Prostate gland (tissue), 2 donors: ENCODE measurements around the gene CRB2. TPM values are rescaled to one million over a fixed set of nuclear protein-coding genes. Genes with fewer than 3 reads are reported as not detected.

Experiments used
- DNase-seq: peaks from one replicate; pipeline ENCODE4 v3.0.0-alpha.2; 2019; ENCODE audit warnings: low spot score
- H3K27ac ChIP-seq, 2 donors: fragments of 200-600 bp; sonication (generic); 2 replicates each; pipeline ENCODE4 v1.5.1; 2017 to 2019
- H3K27me3 ChIP-seq: fragments of 200-600 bp; sonication (generic); replicated peaks from 2 replicates; pipeline ENCODE4 v1.5.1; 2019; ENCODE audit not compliant: insufficient read depth
- H3K36me3 ChIP-seq, 2 donors: fragments of 200-600 bp; sonication (generic); 1 replicate in 1 of 2; 2 replicates in 1 of 2; pipeline versions ENCODE4 v1.5.1 to v1.8.1; 2017 to 2019
- H3K4me1 ChIP-seq: fragments of 200-600 bp; sonication (generic); replicated peaks from 2 replicates; pipeline ENCODE4 v1.5.1; 2019
- H3K4me3 ChIP-seq, 2 donors: fragments of 200-600 bp; sonication (generic); 2 replicates each; pipeline ENCODE4 v1.5.1; 2017 to 2019
- H3K9me3 ChIP-seq: fragments of 200-600 bp; sonication (generic); 2 replicates; pipeline ENCODE4 v1.5.1; 2017
- POLR2A ChIP-seq: fragments of 450-650 bp; IDR thresholded peaks from one replicate; pipeline ENCODE4 v1.6.1; 2016; ENCODE audit warnings: antibody characterized with exemption, mild to moderate bottlenecking
- POLR2AphosphoS5 ChIP-seq: sonication (generic); formaldehyde crosslinking; IDR thresholded peaks from one replicate; pipeline ENCODE4 v1.6.1; 2017; ENCODE audit warnings: antibody characterized with exemption
- WGBS: methylation state at CpG from one replicate; pipeline ENCODE4 v1.1.5; 2018; 5-methylcytosine and 5-hydroxymethylcytosine counted together
- intact Hi-C: fragments of 100-400 bp; cut with DNase I; formaldehyde crosslinking; loops from one replicate; pipeline ENCODE4 v1.14.2; 2022
- total RNA-seq, 2 donors: library from RNA; depleted of rRNA; stranded (reverse); fragments of >200 nt; gene quantifications; one replicate each; pipeline ENCODE4 v1.1.0, GENCODE V29; 2016
- TF ChIP-seq, protein P1 (sequence below), 4 experiments: fragments of 200-600 bp in 2 of 4; fragments of 450-650 bp in 2 of 4; sonication (generic) in 2 of 4; IDR thresholded peaks; 1 replicate in 3 of 4; 2 replicates in 1 of 4; pipeline ENCODE4 v1.5.1; 2016 to 2019; ENCODE audit warnings: antibody characterized with exemption in 4 of 4, mild to moderate bottlenecking in 2 of 4, moderate library complexity in 2 of 4

CRB2 gene
- total RNA-seq, 2 donors from 2014 or later: 1.7 TPM; not detected in 1

DNA sequence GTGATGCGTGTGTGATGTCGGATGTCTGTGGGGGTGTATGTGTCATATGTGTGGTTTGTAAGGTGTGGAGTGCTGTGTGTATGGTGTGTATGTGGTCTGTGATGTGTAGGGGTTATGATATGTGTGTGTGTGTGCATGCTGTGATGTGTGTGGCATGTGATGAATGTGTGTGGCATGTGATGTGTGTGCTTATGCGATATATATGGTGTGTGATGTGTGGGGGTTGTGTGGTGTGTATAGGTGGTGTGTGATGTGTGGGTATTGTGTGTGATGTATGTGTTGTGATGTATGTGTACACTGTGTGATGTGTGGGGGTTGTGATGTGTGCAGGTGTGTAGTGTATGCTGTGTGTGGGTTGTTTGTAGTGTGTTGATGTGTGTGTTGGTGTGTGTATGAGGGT, 9.2 kb upstream of the CRB2 start:
- intact Hi-C loops: loop anchor here (5.0 kb wide), 1 partner anchor 265 kb away; no protein-coding TSS in a partner anchor
- Histone ChIP-seq H3K4me3 (no peak overlapping the region), H3K36me3 (no peaks in the 10 kb centered on the region), H3K27me3 (no peaks in the 10 kb centered on the region), H3K4me1 (no peaks in the 10 kb centered on the region), H3K27ac (no peak overlapping the region), H3K9me3 (no peaks in the 10 kb centered on the region)
- TF ChIP-seq POLR2A: no peak
- no peak for TF ChIP-seq POLR2AphosphoS5
- TF ChIP-seq, protein P1, sequence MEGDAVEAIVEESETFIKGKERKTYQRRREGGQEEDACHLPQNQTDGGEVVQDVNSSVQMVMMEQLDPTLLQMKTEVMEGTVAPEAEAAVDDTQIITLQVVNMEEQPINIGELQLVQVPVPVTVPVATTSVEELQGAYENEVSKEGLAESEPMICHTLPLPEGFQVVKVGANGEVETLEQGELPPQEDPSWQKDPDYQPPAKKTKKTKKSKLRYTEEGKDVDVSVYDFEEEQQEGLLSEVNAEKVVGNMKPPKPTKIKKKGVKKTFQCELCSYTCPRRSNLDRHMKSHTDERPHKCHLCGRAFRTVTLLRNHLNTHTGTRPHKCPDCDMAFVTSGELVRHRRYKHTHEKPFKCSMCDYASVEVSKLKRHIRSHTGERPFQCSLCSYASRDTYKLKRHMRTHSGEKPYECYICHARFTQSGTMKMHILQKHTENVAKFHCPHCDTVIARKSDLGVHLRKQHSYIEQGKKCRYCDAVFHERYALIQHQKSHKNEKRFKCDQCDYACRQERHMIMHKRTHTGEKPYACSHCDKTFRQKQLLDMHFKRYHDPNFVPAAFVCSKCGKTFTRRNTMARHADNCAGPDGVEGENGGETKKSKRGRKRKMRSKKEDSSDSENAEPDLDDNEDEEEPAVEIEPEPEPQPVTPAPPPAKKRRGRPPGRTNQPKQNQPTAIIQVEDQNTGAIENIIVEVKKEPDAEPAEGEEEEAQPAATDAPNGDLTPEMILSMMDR (IDR thresholded peaks at IDR 0.05): no peak
- DNase-seq: no peak
- WGBS: 96% methylated on average over 3 of the region's 3 CpGs

DNA sequence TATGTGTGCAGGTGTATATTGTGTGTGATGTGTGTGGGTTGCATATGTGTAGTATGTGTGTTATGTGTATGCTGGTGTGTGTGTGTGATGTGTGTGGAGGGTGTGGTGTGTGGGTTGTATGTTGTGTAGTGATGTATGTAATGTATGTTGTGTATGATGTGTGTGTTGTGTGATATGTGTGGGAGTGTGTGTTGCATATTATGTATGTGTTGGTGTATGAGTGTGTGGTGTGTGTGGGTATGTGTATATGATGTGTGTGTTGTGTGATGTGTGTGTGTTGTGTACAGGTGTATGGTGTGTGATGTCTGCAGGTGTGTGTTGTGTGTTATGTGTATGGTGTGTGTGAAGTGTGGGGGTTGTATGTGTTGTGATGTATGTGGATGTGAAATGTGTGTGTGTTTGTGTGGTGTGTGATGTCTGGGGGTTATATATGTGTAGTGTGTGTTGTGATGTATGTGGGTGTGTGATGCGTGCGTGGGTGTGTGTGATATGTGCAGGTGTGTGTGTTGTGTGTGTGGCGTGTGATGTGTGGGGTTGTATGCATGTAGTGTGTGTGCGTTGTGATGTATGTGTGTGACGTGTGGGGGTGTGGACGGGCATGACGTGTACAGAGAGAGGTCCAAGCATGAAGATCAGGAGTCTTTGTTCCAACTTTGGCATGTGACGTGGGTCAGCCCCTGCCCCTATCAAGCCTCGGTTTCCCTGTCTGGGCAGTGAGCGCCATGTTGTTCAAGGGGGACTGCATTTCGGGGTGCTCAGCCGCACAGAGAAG, 8.5 kb upstream of the CRB2 start:
- 35% methylated on average over 12 of the region's 12 CpGs for WGBS
- Histone ChIP-seq H3K4me3 (no peak overlapping the region), H3K9me3 (no peaks in the 10 kb centered on the region), H3K27me3 (no peaks in the 10 kb centered on the region), H3K4me1 (no peaks in the 10 kb centered on the region), H3K36me3 (no peaks in the 10 kb centered on the region), H3K27ac (no peak overlapping the region)
- no peak for DNase-seq
- TF ChIP-seq POLR2AphosphoS5 (no peak), POLR2A (no peak)
- TF ChIP-seq, protein P1 (IDR thresholded peaks at IDR 0.05): no peak
- intact Hi-C loops: loop anchor here (5.0 kb wide), 1 partner anchor 265 kb away; no protein-coding TSS in a partner anchor

DNA sequence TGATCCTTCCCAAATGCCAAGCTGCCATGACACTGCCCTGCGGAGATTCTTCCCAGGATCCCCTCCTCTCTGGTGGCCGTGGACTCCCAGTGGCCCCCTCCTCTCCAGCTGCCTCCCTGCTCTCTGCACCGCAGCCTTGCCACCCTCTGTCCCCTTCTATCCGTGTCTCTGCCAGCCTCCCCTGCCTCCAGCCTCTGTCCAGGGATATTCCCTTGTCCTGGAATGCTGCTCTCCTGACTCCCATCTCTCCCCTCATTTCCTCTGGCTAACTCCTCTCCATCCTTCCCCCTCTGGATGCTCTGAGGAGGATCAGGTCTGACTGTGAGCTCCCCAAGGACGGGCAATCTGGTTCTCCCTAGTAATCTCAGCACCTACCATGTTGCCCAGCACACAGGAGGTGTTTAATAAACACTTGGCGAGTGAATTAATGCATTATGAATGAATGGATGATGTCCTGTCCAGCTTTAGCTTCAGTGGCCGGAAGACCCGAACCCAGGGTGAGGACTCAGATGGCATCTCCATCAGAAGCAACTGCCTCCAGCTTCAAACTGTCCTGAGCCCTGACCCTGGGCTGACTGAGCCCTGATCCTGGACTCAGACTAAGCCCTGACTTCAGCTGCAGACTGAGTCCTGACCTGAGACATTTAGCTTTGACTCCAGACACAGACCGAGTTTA, 7.5 kb upstream of the CRB2 start:
- Histone ChIP-seq H3K4me1 (no peaks in the 10 kb centered on the region), H3K4me3 (no peak overlapping the region), H3K27ac (no peak overlapping the region), H3K27me3 (no peaks in the 10 kb centered on the region), H3K9me3 (no peaks in the 10 kb centered on the region), H3K36me3 (no peaks in the 10 kb centered on the region)
- WGBS: 47% methylated on average over 9 of the region's 9 CpGs
- intact Hi-C loops: loop anchor here (5.0 kb wide), 1 partner anchor 266 kb away; no protein-coding TSS in a partner anchor
- TF ChIP-seq POLR2AphosphoS5: no peak
- no peak for TF ChIP-seq POLR2A
- TF ChIP-seq, protein P1 (IDR thresholded peaks at IDR 0.05): no peak
- DNase-seq: no peak

DNA sequence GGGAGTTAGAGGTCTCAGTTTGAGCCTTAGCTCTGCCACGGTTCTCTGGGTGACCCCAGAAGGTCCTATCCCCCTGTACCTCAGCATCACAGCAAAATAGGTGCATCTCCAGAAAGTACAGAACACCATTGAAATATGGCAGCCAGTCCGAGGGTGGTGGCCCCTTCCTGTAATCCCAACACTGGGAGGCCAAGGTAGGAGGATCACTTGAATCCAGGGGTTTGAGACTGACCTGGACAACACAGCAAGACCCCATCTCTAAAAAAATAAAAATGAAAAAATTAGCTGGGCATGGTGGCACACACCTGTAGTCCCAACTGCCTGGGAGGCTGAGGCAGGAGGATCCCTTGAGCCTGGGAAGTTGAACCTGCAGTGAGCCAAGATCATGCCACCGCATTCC, 7.0 kb upstream of the CRB2 start:
- H3K27me3 ChIP-seq: no peaks in the 10 kb centered on the region
- no peaks in the 10 kb centered on the region for H3K9me3 ChIP-seq
- WGBS: 63% methylated on average over 3 of the region's 3 CpGs
- no peak overlapping the region for H3K4me3 ChIP-seq
- no peak for DNase-seq
- intact Hi-C loops: loop anchor here (5.0 kb wide), 1 partner anchor 267 kb away; no protein-coding TSS in a partner anchor
- no peaks in the 10 kb centered on the region for H3K36me3 ChIP-seq
- H3K27ac ChIP-seq: no peak overlapping the region
- no peaks in the 10 kb centered on the region for H3K4me1 ChIP-seq
- TF ChIP-seq POLR2A (no peak), POLR2AphosphoS5 (no peak)
- TF ChIP-seq, protein P1 (IDR thresholded peaks at IDR 0.05): no peak
